GM18951 (cell line): ENCODE measurements around the gene IL17RB.
A peak's percentile ranks its signal among the peaks of the same experiment; 100 is the strongest.

ENCODE experiments used
- POLR2A ChIP-seq: IDR thresholded peaks from 4 replicates; pipeline ENCODE4 v1.6.1; 2011; ENCODE audit warnings: mild to moderate bottlenecking; ENCODE audit not compliant: insufficient read length, insufficient read depth; ENCODE audit errors: extremely low read depth
- in situ Hi-C: fragments of 300-500 bp; cut with MboI; formaldehyde crosslinking; loops from one replicate; pipeline ENCODE4 v1.12.0; 2022; ENCODE audit warnings: low sequenced_read_pairs, mixed read lengths, inconsistent platforms; ENCODE audit not compliant: unreplicated experiment

The IL17RB gene

GRCh38 chr3:53806182-53807116 lies 39.9 kb upstream of the IL17RB start:
- in situ Hi-C loops = no loop called here
- peak; percentile 24 for TF ChIP-seq POLR2A

- no peak for TF ChIP-seq POLR2A
Observed at GRCh38 chr3:53807117-53807810, 39.1 kb upstream of the IL17RB start.

GRCh38 chr3:53808496-53808895 lies 37.9 kb upstream of the IL17RB start:
- no peak for TF ChIP-seq POLR2A

More at GRCh38 chr3:53807117-53807810, 39.1 kb upstream of the IL17RB start:
- in situ Hi-C loops = no loop called here

GRCh38 chr3:53809267-53809666 lies 37.1 kb upstream of the IL17RB start:
- in situ Hi-C loops = no loop called here
- no peak for TF ChIP-seq POLR2A

More at GRCh38 chr3:53808496-53808895, 37.9 kb upstream of the IL17RB start:
- in situ Hi-C loops = no loop called here

GRCh38 chr3:53809764-53810400 lies 36.5 kb upstream of the IL17RB start:
- in situ Hi-C loops = no loop called here
- no peak for TF ChIP-seq POLR2A

- in situ Hi-C loops = no loop called here
- no peak for TF ChIP-seq POLR2A
Observed at GRCh38 chr3:53811143-53811927, 35.0 kb upstream of the IL17RB start.

- in situ Hi-C loops = no loop called here
- no peak for TF ChIP-seq POLR2A
Observed at GRCh38 chr3:53812434-53812833, 33.9 kb upstream of the IL17RB start.

GRCh38 chr3:53813229-53813628 lies 33.1 kb upstream of the IL17RB start:
- TF ChIP-seq POLR2A = no peak
- in situ Hi-C loops = no loop called here

GRCh38 chr3:53813876-53814275 lies 32.5 kb upstream of the IL17RB start:
- TF ChIP-seq POLR2A = no peak
- in situ Hi-C loops = no loop called here

- in situ Hi-C loops = no loop called here
- TF ChIP-seq POLR2A = no peak
Observed at GRCh38 chr3:53815067-53815466, 31.3 kb upstream of the IL17RB start.

- in situ Hi-C loops = no loop called here
- no peak for TF ChIP-seq POLR2A
Observed at GRCh38 chr3:53815651-53816050, 30.7 kb upstream of the IL17RB start.

GRCh38 chr3:53816425-53816824 lies 29.9 kb upstream of the IL17RB start:
- TF ChIP-seq POLR2A = no peak
- in situ Hi-C loops = no loop called here
